Thyroid gland (tissue), 4 donors: Measurements from ENCODE around the gene CD1C.

Source experiments
- POLR2A ChIP-seq, 2 donors: fragments of 450-650 bp; IDR thresholded peaks; one replicate each; pipeline ENCODE4 v1.6.1; 2017; ENCODE audit warnings: antibody characterized with exemption in 2 of 2, mild to moderate bottlenecking in 2 of 2, moderate library complexity in 1 of 2
- TF ChIP-seq, protein P1 (sequence below), 6 experiments: fragments of 200-600 bp in 3 of 6; fragments of 450-650 bp in 3 of 6; sonication (generic) in 3 of 6; IDR thresholded peaks; one replicate each; pipeline ENCODE4 v1.5.1; 2016 to 2019; ENCODE audit warnings: antibody characterized with exemption in 6 of 6, mild to moderate bottlenecking in 2 of 6, inconsistent platforms in 1 of 6, moderate library complexity in 1 of 6

DNA sequence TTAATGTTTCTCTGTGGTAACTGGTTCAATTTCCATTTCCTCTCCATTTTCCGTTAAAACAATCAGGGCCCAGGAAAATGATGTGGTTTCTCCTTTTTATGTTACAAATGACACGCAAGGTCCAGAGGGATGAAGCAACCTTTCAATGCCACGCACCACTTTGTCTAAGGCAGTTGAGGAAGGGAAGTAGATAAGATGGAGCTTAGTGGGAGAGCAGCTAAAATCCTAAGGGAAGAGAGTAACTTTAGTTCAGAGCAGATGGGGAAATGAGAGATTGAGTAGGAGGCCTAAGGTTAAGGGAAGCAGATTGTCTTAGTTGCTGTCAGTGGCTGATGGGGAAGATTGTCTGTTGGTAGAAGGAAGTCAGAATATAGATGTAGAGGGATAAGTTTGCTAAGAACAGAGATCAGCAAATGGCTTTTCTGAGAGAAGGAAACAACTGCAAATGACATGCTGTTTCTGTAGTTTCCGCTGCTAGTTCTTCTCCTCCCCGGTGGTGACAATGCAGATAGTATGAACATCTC lies 660 bp downstream of the CD1C start:
- TF ChIP-seq, protein P1, sequence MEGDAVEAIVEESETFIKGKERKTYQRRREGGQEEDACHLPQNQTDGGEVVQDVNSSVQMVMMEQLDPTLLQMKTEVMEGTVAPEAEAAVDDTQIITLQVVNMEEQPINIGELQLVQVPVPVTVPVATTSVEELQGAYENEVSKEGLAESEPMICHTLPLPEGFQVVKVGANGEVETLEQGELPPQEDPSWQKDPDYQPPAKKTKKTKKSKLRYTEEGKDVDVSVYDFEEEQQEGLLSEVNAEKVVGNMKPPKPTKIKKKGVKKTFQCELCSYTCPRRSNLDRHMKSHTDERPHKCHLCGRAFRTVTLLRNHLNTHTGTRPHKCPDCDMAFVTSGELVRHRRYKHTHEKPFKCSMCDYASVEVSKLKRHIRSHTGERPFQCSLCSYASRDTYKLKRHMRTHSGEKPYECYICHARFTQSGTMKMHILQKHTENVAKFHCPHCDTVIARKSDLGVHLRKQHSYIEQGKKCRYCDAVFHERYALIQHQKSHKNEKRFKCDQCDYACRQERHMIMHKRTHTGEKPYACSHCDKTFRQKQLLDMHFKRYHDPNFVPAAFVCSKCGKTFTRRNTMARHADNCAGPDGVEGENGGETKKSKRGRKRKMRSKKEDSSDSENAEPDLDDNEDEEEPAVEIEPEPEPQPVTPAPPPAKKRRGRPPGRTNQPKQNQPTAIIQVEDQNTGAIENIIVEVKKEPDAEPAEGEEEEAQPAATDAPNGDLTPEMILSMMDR (IDR thresholded peaks at IDR 0.05) = no peak
- TF ChIP-seq POLR2A (IDR thresholded peaks at IDR 0.05) = no peak
